HepG2 (cell line): ENCODE measurements around the gene F12. TPM values are rescaled to one million over a fixed set of nuclear protein-coding genes. Genes with fewer than 3 reads are reported as not detected.

Source experiments
- CAMTA2 ChIP-seq: sonication (generic); formaldehyde crosslinking; IDR thresholded peaks from 2 replicates; pipeline ENCODE4 v1.4.0; 2020; ENCODE audit warnings: mild to moderate bottlenecking, missing genetic modification reagents, borderline replicate concordance
- CHCHD3 ChIP-seq: sonication (generic); formaldehyde crosslinking; IDR thresholded peaks from 2 replicates; pipeline ENCODE4 v1.8.0; 2022; ENCODE audit warnings: mild to moderate bottlenecking, missing genetic modification reagents, moderate library complexity
- FOXJ3 ChIP-seq: sonication (generic); formaldehyde crosslinking; IDR thresholded peaks from 2 replicates; pipeline ENCODE4 v1.4.0; 2020; ENCODE audit warnings: missing genetic modification reagents, mild to moderate bottlenecking, borderline replicate concordance
- KLF6 ChIP-seq: IDR thresholded peaks from 2 replicates; pipeline ENCODE4 v1.8.0; 2016; ENCODE audit warnings: missing biosample characterization, missing genetic modification reagents
- PLRG1 ChIP-seq: fragments of 450-650 bp; conservative IDR thresholded peaks from 2 replicates; pipeline ENCODE4 v1.6.1; 2016
- YY1 ChIP-seq: IDR thresholded peaks from 2 replicates; pipeline ENCODE4 v1.6.1; 2011; ENCODE audit warnings: low read length, low read depth, moderate library complexity, mild to moderate bottlenecking; ENCODE audit not compliant: insufficient read depth, insufficient replicate concordance
- ZFAT ChIP-seq: sonication (generic); formaldehyde crosslinking; conservative IDR thresholded peaks from 2 replicates; pipeline ENCODE4 v1.8.1; 2023; ENCODE audit warnings: missing genetic modification reagents, inconsistent platforms
- ZNF451 ChIP-seq: sonication (generic); formaldehyde crosslinking; IDR thresholded peaks from 2 replicates; pipeline ENCODE4 v1.5.0; 2020; ENCODE audit warnings: mild to moderate bottlenecking, missing genetic modification reagents
- ZNF547 ChIP-seq: sonication (generic); formaldehyde crosslinking; IDR thresholded peaks from 2 replicates; pipeline ENCODE4 v1.5.1; 2020; ENCODE audit warnings: mild to moderate bottlenecking, missing genetic modification reagents
- ZNF615 ChIP-seq: sonication (generic); formaldehyde crosslinking; IDR thresholded peaks from 2 replicates; pipeline ENCODE4 v1.5.0; 2020; ENCODE audit warnings: mild to moderate bottlenecking, missing genetic modification reagents, borderline replicate concordance
- ZNF644 ChIP-seq: IDR thresholded peaks from 2 replicates; pipeline ENCODE4 v1.6.1; 2016; ENCODE audit warnings: low read depth
- ZNF709 ChIP-seq: sonication (generic); formaldehyde crosslinking; IDR thresholded peaks from 2 replicates; pipeline ENCODE4 v1.5.0; 2020; ENCODE audit warnings: mild to moderate bottlenecking, missing genetic modification reagents
- ZNF724P ChIP-seq: sonication (generic); formaldehyde crosslinking; IDR thresholded peaks from 2 replicates; pipeline ENCODE4 v1.8.0; 2022; ENCODE audit warnings: missing genetic modification reagents, borderline replicate concordance
- polyA plus RNA-seq, 8 experiments: library from polyadenylated mRNA; depleted of rRNA in 3 of 8; stranded (reverse) in 7 of 8; unstranded in 1 of 8; fragments of >200 nt; fragmentation: Illumina TruSeq in 4 of 8; extraction: Trizol in 4 of 8; gene quantifications; 2 replicates each; pipeline versions ENCODE4 v1.2.1 to v1.2.3, GENCODE V29; 2011 to 2016; ENCODE audit warnings: low read depth in 4 of 8, missing spikeins in 1 of 8, mixed read lengths in 1 of 8; ENCODE audit not compliant: insufficient read depth in 1 of 8
- total RNA-seq, 5 experiments: library from RNA; depleted of rRNA; stranded (reverse); fragments of >200 nt; fragmentation: Illumina TruSeq; extraction: Trizol; gene quantifications; 2 replicates each; pipeline ENCODE4 v1.2.3, GENCODE V29; 2016; ENCODE audit warnings: low read depth in 1 of 5
- TF ChIP-seq, protein P1 (sequence below), 2 experiments: fragments of 450-650 bp in 1 of 2; sonication (generic) in 1 of 2; formaldehyde crosslinking; IDR thresholded peaks; 2 replicates each; pipeline versions ENCODE4 v1.5.0 to v1.8.0; 2020 to 2022; ENCODE audit warnings: mild to moderate bottlenecking in 1 of 2, missing genetic modification reagents in 1 of 2
- TF ChIP-seq, protein P2 (sequence below): sonication (generic); formaldehyde crosslinking; IDR thresholded peaks from 2 replicates; pipeline ENCODE4 v1.4.0; 2020; ENCODE audit warnings: missing genetic modification reagents
- TF ChIP-seq, protein P3 (sequence below), 2 experiments: sonication (generic) in 1 of 2; formaldehyde crosslinking in 1 of 2; IDR thresholded peaks; 2 replicates each; pipeline versions ENCODE4 v1.6.1 to v1.9.0; 2014 to 2022; ENCODE audit warnings: antibody characterized with exemption in 1 of 2, borderline replicate concordance in 1 of 2, inconsistent platforms in 1 of 2, low read depth in 1 of 2, missing genetic modification reagents in 1 of 2
- TF ChIP-seq, protein P4 (sequence below): sonication (generic); formaldehyde crosslinking; IDR thresholded peaks from 2 replicates; pipeline ENCODE4 v1.9.0; 2022; ENCODE audit warnings: missing genetic modification reagents, mild to moderate bottlenecking, borderline replicate concordance
- TF ChIP-seq, protein P5 (sequence below): IDR thresholded peaks from 2 replicates; pipeline ENCODE4 v1.6.1; 2012; ENCODE audit warnings: inconsistent platforms

F12 gene
- total and polyA plus RNA-seq, 2 of the 13 experiments (the other 11 are each of a cell fraction or from before 2014, with no cell fraction given): 2.5 to 3.0 TPM

DNA sequence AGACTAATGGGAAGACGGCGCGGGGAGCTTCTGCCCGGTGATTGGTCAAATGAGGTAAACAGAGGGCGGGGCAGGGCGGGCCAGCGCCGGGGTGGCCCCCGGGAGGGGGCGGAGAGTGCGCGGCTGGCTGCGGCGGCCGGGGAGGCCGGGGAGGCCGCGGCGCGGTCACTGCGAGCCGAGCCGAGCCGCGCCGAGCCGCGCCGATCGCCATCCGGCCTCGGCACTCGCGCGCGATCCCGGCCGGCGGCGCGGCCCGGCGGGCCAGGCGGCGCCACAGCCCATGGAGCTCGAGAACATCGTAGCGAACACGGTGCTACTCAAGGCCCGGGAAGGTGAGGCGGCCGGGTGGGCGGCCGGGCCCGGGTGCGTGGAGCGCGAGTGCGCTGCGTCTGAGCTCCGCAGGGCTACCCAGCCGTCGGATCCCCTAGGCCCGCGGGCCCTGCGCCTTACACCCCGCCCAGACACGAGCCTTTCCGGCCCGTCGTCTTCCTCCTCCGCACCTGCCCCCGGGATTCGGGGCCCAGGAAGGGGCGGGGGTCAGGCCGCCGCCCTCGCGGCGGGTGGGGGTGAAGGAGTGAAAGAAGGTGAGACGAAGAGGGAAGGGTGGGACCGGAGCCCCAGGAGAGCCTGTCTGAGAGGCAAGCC, 17.3 kb upstream of the F12 start, which contains the start of gene GRK6 (continued):
- TF ChIP-seq PLRG1 (no peak), CHCHD3 (no peak), ZNF644 (no peak), FOXJ3 (CRISPR knock-in tag) (no peak), YY1 (no peak), KLF6 (no peak), CAMTA2 (no peak), ZNF724P (CRISPR knock-in tag) (no peak), ZNF547 (CRISPR knock-in tag) (0 out of 2 replicates have a peak, but pooled peaks have one; percentile 52), ZNF709 (CRISPR knock-in tag) (0 out of 2 replicates have a peak, but pooled peaks have one; percentile 63), ZNF451 (CRISPR knock-in tag) (no peak), ZNF615 (no peak), ZFAT (no peak)
- TF ChIP-seq, protein P1, sequence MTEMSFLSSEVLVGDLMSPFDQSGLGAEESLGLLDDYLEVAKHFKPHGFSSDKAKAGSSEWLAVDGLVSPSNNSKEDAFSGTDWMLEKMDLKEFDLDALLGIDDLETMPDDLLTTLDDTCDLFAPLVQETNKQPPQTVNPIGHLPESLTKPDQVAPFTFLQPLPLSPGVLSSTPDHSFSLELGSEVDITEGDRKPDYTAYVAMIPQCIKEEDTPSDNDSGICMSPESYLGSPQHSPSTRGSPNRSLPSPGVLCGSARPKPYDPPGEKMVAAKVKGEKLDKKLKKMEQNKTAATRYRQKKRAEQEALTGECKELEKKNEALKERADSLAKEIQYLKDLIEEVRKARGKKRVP (CRISPR knock-in tag; IDR thresholded peaks at IDR 0.05): no peak
- TF ChIP-seq, protein P2, sequence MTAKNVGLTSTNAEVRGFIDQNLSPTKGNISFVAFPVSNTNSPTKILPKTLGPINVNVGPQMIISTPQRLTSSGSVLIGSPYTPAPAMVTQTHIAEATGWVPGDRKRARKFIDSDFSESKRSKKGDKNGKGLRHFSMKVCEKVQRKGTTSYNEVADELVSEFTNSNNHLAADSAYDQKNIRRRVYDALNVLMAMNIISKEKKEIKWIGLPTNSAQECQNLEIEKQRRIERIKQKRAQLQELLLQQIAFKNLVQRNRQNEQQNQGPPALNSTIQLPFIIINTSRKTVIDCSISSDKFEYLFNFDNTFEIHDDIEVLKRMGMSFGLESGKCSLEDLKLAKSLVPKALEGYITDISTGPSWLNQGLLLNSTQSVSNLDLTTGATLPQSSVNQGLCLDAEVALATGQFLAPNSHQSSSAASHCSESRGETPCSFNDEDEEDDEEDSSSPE (CRISPR knock-in tag): no peak
- TF ChIP-seq, protein P3, sequence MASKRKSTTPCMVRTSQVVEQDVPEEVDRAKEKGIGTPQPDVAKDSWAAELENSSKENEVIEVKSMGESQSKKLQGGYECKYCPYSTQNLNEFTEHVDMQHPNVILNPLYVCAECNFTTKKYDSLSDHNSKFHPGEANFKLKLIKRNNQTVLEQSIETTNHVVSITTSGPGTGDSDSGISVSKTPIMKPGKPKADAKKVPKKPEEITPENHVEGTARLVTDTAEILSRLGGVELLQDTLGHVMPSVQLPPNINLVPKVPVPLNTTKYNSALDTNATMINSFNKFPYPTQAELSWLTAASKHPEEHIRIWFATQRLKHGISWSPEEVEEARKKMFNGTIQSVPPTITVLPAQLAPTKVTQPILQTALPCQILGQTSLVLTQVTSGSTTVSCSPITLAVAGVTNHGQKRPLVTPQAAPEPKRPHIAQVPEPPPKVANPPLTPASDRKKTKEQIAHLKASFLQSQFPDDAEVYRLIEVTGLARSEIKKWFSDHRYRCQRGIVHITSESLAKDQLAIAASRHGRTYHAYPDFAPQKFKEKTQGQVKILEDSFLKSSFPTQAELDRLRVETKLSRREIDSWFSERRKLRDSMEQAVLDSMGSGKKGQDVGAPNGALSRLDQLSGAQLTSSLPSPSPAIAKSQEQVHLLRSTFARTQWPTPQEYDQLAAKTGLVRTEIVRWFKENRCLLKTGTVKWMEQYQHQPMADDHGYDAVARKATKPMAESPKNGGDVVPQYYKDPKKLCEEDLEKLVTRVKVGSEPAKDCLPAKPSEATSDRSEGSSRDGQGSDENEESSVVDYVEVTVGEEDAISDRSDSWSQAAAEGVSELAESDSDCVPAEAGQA (IDR thresholded peaks at IDR 0.05; ENCODE audit: low read depth): no peak
- TF ChIP-seq, protein P3 (CRISPR knock-in tag; IDR thresholded peaks at IDR 0.05; ENCODE audit: borderline replicate concordance): no peak
- TF ChIP-seq, protein P4, sequence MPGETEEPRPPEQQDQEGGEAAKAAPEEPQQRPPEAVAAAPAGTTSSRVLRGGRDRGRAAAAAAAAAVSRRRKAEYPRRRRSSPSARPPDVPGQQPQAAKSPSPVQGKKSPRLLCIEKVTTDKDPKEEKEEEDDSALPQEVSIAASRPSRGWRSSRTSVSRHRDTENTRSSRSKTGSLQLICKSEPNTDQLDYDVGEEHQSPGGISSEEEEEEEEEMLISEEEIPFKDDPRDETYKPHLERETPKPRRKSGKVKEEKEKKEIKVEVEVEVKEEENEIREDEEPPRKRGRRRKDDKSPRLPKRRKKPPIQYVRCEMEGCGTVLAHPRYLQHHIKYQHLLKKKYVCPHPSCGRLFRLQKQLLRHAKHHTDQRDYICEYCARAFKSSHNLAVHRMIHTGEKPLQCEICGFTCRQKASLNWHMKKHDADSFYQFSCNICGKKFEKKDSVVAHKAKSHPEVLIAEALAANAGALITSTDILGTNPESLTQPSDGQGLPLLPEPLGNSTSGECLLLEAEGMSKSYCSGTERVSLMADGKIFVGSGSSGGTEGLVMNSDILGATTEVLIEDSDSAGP (CRISPR knock-in tag): no peak
- TF ChIP-seq, protein P5, sequence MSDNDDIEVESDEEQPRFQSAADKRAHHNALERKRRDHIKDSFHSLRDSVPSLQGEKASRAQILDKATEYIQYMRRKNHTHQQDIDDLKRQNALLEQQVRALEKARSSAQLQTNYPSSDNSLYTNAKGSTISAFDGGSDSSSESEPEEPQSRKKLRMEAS: peak; percentile 17; the same call in 1 of the 2 replicates
